Right hindlimb (tissue), 1 donor: Measurements from ENCODE around the gene XPNPEP2.

Source experiments
- DNase-seq: peaks from one replicate; pipeline ENCODE4 v3.0.0-alpha.2; 2018

Gene XPNPEP2

GRCh38 chrX:129780441-129781105 is 41.8 kb downstream of the XPNPEP2 start:
- DNase-seq: no peak

DNA sequence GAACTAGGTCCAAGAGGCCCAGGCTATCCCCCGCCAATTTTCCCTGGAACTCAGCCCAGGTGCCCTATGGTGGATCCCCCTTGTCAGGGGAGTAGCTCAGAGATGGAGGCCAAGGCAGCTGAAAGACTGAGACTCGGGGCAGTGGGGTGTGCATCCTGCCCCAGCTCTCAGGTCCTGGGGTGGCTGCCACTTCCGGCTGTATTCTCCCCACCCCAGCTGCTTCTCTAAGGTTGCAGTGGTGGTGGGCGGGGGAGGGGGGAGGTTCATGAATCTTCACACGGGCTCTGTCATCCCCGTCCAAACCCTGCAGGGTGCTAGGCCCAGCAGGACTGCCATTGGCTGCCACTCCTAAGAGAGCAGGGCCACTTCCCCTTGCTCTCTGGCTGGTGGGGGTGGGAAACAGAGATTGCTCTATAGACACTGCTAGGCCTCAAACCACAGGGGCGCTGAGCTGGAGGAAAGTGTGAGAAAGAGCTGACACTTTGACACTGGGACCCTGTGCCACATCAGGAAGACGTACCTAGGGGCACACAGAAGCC is 42.4 kb downstream of the XPNPEP2 start:
- no peak for DNase-seq

DNA sequence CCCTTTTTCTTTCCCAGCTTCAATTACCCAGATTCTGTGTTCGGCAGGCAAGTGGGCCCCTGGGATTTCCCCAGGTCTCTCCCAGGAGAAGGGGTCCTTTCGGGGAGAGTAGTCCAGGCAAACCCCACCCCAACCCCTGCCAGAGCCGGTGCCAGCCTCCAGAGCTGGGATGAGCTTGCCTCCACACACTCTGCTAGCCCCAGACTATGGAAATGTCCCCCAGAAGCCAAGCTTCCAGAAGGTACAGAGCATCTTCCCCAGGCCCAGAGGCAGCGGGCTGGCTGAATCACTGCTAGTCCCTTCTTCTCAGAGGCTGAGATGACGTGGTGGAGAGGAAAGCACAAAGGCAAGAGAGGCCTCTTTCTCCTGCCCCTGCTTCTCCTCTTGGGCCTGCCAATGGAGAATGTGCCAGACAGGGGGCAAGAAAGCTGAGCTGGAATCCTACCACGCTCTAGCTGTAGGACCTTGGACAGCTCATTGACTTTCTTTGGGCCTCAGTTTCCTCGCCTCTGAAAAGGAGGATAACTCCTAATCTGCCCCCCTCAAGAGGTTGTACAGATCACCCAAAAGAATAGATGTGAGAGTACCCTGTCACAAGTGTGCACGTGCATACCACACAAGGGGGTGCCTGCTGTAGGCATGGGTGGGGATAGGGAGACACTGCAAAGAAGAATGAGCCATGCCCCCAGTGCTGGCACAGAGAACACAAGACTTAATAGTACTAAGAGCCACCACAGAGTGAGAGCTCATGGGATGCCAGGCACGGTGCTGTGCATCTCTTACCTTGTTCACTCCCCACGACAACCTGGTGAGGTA is 43.1 kb downstream of the XPNPEP2 start:
- DNase-seq: no peak

GRCh38 chrX:129782706-129783105 is 43.9 kb downstream of the XPNPEP2 start:
- no peak for DNase-seq

- DNase-seq: no peak
Measured at GRCh38 chrX:129783291-129783713, 44.5 kb downstream of the XPNPEP2 start.

DNA sequence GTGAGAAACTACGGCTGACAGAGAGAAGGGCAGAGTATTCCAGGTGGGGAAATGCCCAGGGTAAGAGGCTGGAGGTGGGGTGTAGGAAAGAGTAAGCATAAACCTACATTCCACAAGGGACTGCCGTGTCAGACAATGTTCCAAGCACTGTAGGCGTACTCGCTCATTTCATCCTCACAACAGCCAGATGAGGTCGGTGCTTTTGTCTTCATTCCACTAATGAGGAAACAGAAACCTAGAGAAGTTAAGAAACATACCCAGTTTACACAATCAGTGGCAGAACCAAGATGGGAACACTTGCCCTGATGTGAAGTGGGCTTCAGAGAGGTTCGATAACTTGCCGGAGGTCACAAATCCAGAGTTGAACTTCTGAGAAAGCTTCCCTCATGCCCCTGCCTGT is 45.6 kb downstream of the XPNPEP2 start:
- no peak for DNase-seq

- no peak for DNase-seq
Measured at GRCh38 chrX:129785160-129785947, 46.6 kb downstream of the XPNPEP2 start.

DNA sequence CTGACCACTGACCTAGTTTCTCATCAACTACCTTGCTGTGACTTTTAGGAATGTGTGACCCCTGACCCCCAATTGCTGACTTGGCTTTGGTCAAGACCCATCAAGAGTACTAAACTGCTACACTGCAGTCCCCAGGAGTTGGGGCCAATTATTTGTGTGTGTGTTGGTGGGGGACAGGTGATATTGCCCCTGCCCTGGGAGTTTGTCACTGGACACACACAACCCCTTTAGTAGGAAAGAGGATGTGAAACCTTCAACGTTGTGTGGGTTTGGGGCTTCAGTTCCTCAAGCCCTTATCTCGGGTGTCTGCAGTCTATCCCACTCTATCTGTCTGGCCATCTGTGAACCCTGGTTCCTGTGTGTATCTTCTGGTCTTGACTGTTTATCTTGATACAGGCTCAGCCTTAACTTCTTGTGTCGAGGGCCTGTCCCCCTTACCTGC is 47.5 kb downstream of the XPNPEP2 start:
- DNase-seq: no peak

- DNase-seq: no peak
Measured at GRCh38 chrX:129787336-129788055, 48.7 kb downstream of the XPNPEP2 start.

- no peak for DNase-seq
Measured at GRCh38 chrX:129788527-129788926, 49.7 kb downstream of the XPNPEP2 start.

DNA sequence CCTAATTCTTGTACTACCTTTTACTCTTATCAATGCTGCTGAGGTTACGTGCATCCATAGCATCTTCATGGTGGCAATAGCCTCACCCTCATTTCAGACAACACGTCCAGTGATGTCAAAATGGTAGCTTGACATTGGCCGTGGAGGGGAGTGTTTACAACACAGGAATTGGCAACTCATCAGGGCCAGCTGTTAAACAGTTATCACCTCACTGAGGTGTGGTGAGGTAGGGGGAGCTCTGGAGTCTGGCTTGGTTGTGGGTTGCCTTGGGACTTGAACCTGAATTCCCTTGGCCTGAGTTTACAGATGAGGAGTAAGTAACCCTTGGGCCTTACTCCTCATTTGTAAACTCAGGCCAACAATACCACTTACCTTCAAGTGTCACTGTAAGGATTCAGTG is 51.4 kb downstream of the XPNPEP2 start:
- no peak for DNase-seq

GRCh38 chrX:129790808-129791207 is 52.0 kb downstream of the XPNPEP2 start:
- DNase-seq: no peak

DNA sequence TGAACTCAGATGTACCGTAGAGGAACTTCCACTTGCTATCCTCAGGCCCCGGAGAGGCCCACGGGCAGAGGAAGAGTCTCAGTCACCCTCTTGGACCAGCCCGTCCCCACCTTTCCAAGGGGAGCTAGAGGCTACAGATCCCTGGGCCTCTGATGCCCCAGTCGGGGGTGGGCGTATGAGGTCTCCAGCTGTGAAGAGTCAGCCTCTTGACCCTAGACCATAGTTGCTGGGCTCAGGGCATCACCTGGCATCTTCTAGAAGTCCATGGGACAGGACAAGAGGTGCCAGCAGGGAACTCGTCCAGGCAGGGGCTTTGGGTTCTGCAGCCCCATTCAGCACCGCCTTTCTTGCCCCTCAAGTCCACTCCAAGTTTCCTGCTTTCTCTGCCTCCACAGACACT is 52.6 kb downstream of the XPNPEP2 start:
- DNase-seq: no peak

- no peak for DNase-seq
Measured at GRCh38 chrX:129791961-129792570, 53.3 kb downstream of the XPNPEP2 start.

- no peak for DNase-seq
Measured at GRCh38 chrX:129792586-129793291, 54.0 kb downstream of the XPNPEP2 start.

DNA sequence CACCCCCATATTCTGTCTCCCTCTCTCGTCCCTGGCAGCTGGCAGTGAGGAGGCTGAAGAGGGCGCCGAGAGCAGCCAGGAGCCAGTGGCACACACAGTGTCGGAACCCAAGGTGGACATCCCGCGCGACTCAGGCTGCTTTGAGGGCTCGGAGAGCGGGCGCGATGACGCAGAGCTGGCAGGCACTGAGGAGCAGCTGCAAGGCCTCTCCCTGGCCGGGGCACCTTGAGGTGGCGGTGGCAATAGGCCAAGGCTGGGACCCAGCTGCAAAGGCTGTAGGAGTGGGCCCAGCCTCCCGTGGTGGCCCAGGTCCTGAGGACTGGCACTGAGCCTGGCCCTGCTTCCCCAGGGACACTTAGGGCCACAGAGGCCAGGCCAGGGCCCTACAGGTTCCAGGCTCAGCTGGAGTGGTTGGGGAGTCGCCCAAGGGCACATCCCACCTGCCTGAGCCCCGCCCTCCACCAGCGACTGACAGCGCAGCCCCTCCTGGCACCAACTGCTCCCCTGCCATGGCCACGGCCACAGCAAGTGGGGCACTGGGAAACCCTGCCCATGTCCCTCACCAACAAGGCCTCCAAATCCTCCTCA is 54.9 kb downstream of the XPNPEP2 start:
- DNase-seq: no peak

DNA sequence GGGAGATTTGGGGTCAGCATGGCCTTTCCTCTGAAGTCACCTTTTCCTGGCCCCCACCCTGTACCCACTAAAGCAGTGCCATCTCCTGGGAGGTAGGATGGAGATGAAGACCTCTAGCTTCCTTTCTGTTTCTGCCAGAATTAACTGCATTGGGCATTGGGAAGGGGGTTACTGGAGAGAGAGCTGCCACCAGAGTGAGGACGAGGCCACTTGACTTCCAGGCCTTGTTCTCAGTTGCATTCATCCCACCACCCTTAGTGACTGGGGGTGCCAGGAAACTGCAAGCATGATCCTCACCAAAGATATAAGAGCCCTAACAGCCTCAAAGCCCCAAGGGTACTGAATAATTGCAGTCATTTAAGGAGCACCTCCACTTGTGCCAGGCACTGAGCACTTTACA is 56.8 kb downstream of the XPNPEP2 start:
- no peak for DNase-seq

GRCh38 chrX:129797251-129797906 is 58.6 kb downstream of the XPNPEP2 start:
- DNase-seq: no peak

- DNase-seq: no peak
Measured at GRCh38 chrX:129798456-129798855, 59.7 kb downstream of the XPNPEP2 start.

DNA sequence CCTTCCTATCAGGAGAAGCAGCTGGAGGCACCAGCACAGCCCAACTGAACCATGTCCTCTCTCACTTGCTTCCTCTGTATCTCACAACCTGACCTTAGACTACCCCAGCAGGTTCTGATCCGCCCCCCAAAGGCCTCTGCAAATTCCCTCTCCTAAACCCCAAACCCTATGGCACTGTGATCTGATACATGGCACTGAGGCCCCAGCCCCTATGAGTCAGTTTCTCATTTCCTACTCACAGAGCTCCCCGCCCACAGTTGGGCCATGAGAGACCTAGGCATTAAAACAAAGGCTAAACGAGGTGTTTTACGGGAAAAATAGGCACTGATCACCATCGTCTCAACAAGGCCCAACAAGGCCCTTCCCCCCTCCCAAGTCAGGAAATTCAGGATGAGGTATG is 60.1 kb downstream of the XPNPEP2 start:
- DNase-seq: no peak

- no peak for DNase-seq
Measured at GRCh38 chrX:129800186-129800585, 61.4 kb downstream of the XPNPEP2 start.
